ENCODE data around the gene FASN. TPM values are rescaled to one million over a fixed set of nuclear protein-coding genes. Genes with fewer than 3 reads are reported as not detected.

Gene FASN
- total and polyA plus RNA-seq, 2 of the 13 experiments (the other 11 are each of a cell fraction or from before 2014, with no cell fraction given) = 51.7 to 101 TPM

DNA sequence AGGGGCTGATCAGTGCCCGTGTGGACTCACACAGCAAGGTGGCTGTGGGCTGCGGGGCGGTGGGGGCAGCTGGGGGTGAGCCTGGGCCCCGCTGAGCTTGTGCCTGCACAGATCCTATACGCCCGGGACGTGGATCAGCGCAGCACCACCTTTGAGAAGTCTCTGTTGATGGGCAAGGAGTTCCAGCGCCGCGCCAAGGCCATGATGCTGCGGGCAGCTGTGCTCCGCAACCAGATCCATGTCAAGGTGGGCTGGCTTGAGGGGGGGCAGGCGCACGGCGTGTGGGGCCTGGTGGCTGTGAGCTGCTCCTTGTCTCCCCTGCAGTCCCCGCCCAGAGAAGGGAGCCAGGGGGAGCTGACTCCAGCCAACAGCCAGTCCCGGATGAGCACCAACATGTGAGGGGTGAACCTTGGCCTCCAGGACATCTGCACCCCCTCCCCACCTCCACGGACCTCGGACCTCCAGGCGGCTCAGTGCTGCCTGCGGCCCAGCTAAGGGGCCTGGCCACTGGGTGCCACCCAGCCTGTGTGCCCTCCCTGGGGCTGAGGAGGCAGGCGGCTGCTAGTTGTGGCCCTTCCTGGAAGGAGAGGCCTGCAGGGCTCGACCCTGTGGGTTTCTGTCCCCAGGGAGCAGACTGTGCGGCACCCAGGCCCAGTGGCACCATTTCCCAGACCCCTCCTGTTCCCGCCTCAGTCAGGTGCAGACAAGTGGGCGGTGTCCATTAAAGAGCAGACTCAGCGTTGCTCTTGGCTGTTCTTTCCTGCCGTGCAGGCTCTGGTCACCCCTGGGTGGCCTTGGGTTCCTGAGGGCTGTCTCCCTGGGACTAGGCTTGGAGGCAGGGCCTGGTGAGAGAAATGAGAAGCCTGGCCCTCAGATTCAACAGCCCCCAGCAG lies 41.1 kb downstream of the FASN start (continued):
- peak; percentile 70 for TF ChIP-seq ZNF558 (CRISPR knock-in tag; IDR thresholded peaks at IDR 0.05; ENCODE audit: borderline replicate concordance)
- no peak for TF ChIP-seq IKZF1 (IDR thresholded peaks at IDR 0.05)
- TF ChIP-seq PHF5A (CRISPR knock-in tag; IDR thresholded peaks at IDR 0.05; ENCODE audit: low read depth, unreplicated experiment) = peak; percentile 73
- TF ChIP-seq, protein P1, sequence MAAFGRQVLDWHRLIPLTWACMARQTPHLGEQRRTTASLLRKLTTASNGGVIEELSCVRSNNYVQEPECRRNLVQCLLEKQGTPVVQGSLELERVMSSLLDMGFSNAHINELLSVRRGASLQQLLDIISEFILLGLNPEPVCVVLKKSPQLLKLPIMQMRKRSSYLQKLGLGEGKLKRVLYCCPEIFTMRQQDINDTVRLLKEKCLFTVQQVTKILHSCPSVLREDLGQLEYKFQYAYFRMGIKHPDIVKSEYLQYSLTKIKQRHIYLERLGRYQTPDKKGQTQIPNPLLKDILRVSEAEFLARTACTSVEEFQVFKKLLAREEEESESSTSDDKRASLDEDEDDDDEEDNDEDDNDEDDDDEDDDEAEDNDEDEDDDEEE (CRISPR knock-in tag; IDR thresholded peaks at IDR 0.05) = no peak
- no peak for TF ChIP-seq PPARG (CRISPR knock-in tag; conservative IDR thresholded peaks at IDR 0.05)
- TF ChIP-seq MYC (CRISPR knock-in tag; IDR thresholded peaks at IDR 0.05; ENCODE audit: borderline replicate concordance) = peak; percentile 74; the same call in 1 of the 2 replicates
- 0 out of 2 replicates have a peak, but pooled peaks have one; percentile 28 for TF ChIP-seq ZNF614 (CRISPR knock-in tag; IDR thresholded peaks at IDR 0.05; ENCODE audit: borderline replicate concordance)
- no peak for TF ChIP-seq ZNF720 (CRISPR knock-in tag; IDR thresholded peaks at IDR 0.05)
- no peak for TF ChIP-seq U2AF1 (optimal IDR thresholded peaks at IDR 0.05; ENCODE audit: low read depth, low read length)
- TF ChIP-seq EEA1 (CRISPR knock-in tag; IDR thresholded peaks at IDR 0.05; ENCODE audit: borderline replicate concordance) = no peak
- no peak for TF ChIP-seq MBD4 (IDR thresholded peaks at IDR 0.05; ENCODE audit: borderline replicate concordance, low read length)
- TF ChIP-seq KDM1A (CRISPR knock-in tag; IDR thresholded peaks at IDR 0.05) = no peak
- no peak for TF ChIP-seq TBX3 (IDR thresholded peaks at IDR 0.05; ENCODE audit: borderline replicate concordance)
- TF ChIP-seq ZSCAN21 (CRISPR knock-in tag; IDR thresholded peaks at IDR 0.05; ENCODE audit: borderline replicate concordance) = 0 out of 2 replicates have a peak, but pooled peaks have one; percentile 7
- TF ChIP-seq, protein P2, sequence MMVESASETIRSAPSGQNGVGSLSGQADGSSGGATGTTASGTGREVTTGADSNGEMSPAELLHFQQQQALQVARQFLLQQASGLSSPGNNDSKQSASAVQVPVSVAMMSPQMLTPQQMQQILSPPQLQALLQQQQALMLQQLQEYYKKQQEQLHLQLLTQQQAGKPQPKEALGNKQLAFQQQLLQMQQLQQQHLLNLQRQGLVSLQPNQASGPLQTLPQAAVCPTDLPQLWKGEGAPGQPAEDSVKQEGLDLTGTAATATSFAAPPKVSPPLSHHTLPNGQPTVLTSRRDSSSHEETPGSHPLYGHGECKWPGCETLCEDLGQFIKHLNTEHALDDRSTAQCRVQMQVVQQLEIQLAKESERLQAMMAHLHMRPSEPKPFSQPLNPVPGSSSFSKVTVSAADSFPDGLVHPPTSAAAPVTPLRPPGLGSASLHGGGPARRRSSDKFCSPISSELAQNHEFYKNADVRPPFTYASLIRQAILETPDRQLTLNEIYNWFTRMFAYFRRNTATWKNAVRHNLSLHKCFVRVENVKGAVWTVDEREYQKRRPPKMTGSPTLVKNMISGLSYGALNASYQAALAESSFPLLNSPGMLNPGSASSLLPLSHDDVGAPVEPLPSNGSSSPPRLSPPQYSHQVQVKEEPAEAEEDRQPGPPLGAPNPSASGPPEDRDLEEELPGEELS (CRISPR knock-in tag; IDR thresholded peaks at IDR 0.05) = peak; percentile 13; the same call in 1 of the 2 replicates
- no peak for TF ChIP-seq HMG20A (CRISPR knock-in tag; IDR thresholded peaks at IDR 0.05; ENCODE audit: borderline replicate concordance)
- TF ChIP-seq, protein P3, sequence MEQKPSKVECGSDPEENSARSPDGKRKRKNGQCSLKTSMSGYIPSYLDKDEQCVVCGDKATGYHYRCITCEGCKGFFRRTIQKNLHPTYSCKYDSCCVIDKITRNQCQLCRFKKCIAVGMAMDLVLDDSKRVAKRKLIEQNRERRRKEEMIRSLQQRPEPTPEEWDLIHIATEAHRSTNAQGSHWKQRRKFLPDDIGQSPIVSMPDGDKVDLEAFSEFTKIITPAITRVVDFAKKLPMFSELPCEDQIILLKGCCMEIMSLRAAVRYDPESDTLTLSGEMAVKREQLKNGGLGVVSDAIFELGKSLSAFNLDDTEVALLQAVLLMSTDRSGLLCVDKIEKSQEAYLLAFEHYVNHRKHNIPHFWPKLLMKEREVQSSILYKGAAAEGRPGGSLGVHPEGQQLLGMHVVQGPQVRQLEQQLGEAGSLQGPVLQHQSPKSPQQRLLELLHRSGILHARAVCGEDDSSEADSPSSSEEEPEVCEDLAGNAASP (CRISPR knock-in tag; IDR thresholded peaks at IDR 0.05; ENCODE audit: borderline replicate concordance) = peak; percentile 71; the same call in 1 of the 2 replicates
- no peak for TF ChIP-seq ZNF33B (CRISPR knock-in tag; IDR thresholded peaks at IDR 0.05)
- no peak for TF ChIP-seq SMARCE1 (IDR thresholded peaks at IDR 0.05; ENCODE audit: borderline replicate concordance)
- no peak; the same call in 1 of the 2 replicates for TF ChIP-seq KDM3A (CRISPR knock-in tag; IDR thresholded peaks at IDR 0.05; ENCODE audit: low read depth)
- peak; percentile 77; the same call in 1 of the 2 replicates for TF ChIP-seq HDAC2 (CRISPR knock-in tag; IDR thresholded peaks at IDR 0.05)
- TF ChIP-seq, protein P4, sequence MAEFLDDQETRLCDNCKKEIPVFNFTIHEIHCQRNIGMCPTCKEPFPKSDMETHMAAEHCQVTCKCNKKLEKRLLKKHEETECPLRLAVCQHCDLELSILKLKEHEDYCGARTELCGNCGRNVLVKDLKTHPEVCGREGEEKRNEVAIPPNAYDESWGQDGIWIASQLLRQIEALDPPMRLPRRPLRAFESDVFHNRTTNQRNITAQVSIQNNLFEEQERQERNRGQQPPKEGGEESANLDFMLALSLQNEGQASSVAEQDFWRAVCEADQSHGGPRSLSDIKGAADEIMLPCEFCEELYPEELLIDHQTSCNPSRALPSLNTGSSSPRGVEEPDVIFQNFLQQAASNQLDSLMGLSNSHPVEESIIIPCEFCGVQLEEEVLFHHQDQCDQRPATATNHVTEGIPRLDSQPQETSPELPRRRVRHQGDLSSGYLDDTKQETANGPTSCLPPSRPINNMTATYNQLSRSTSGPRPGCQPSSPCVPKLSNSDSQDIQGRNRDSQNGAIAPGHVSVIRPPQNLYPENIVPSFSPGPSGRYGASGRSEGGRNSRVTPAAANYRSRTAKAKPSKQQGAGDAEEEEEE (CRISPR knock-in tag; IDR thresholded peaks at IDR 0.05; ENCODE audit: borderline replicate concordance) = no peak
- TF ChIP-seq, protein P5, sequence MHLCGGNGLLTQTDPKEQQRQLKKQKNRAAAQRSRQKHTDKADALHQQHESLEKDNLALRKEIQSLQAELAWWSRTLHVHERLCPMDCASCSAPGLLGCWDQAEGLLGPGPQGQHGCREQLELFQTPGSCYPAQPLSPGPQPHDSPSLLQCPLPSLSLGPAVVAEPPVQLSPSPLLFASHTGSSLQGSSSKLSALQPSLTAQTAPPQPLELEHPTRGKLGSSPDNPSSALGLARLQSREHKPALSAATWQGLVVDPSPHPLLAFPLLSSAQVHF (CRISPR knock-in tag; IDR thresholded peaks at IDR 0.05) = no peak

Measured in HepG2 (cell line).